Measurements from ENCODE around the gene COPZ2.
"Not testable (repeated sequence)": the region's sequence is repeated elsewhere in the genome, so short reads cannot be mapped to it uniquely, and the experiment has no call there.

Gene COPZ2

DNA sequence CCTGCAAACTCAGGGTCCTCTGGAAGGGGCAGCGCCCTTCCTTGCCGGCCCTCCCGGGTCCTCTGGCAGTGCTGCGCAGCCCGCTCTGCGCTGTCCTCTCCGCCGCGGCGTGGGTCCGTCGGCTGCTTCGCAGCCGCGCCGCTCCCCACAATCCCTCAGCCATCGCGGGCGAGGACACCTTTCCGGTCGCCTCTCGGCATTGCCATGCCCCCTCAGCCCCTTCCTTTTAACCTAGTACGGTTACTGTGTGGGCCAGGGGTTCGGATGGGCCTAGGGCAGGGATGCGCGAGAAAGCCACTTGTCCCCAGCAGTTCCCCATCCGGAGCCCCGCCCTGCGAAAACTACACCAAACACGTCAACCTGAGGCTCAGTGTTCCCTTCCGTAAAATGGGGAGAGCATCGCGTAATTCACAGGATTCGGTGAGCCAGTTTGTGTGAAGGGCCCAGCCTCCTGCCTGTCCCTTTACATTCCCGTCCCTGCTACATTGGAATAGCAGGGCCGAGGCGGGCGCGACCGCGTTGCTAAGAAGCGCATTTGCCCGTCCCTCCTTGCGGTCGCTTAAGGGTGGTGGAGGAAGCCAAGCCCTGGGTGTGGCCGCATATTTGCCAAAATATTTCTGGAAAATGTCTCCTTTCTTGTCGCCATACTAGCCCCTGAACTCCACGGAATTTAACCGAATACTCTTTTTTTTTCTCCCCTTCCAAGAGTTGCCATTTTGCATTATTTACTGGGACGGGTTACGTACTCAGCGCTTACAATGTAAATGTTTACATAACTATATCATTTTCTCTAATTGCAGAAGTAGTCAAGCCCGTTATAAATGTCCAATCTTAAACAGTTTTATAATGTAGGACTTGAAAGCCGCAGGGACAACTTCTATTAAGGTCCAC, 13.2 kb downstream of the COPZ2 start:
- no peak for TF ChIP-seq CTCF (conservative IDR thresholded peaks at IDR 0.05; ENCODE audit: low read depth, low read length)
- Histone ChIP-seq H3K27me3 (ENCODE audit: insufficient read depth, low read depth) (no peaks in the 10 kb centered on the region), H4K20me1 (ENCODE audit: insufficient read depth) (no peaks in the 10 kb centered on the region), H3K79me2 (ENCODE audit: insufficient read depth, low read depth) (no peaks in the 10 kb centered on the region), H3K27ac (peak overlapping the region; percentile 28; the same call in 1 of the 2 replicates), H3K9ac (peak overlapping the region; percentile 53; the same call in 1 of the 2 replicates), H3K4me1 (ENCODE audit: low read depth, poor library complexity, severe bottlenecking) (peaks cover 28% of the 10 kb centered on the region), H2AFZ (ENCODE audit: low read depth) (peak overlapping the region; percentile 93), H3K36me3 (ENCODE audit: insufficient read depth) (no peaks in the 10 kb centered on the region), H3K4me3 (IDR thresholded peaks at IDR 0.05; ENCODE audit: insufficient read depth, low read depth, low read length) (no peak overlapping the region), H3K4me2 (peak overlapping the region; percentile 60)

- H3K27me3 ChIP-seq (ENCODE audit: insufficient read depth, low read depth): no peaks in the 10 kb centered on the region
- H3K27ac ChIP-seq: peak overlapping the region; percentile 28; the same call in 1 of the 2 replicates
- no peak overlapping the region for H3K4me3 ChIP-seq (IDR thresholded peaks at IDR 0.05; ENCODE audit: insufficient read depth, low read depth, low read length)
- no peaks in the 10 kb centered on the region for H3K79me2 ChIP-seq (ENCODE audit: insufficient read depth, low read depth)
- TF ChIP-seq CTCF (conservative IDR thresholded peaks at IDR 0.05; ENCODE audit: low read depth, low read length): peak; percentile 52
- H3K4me2 ChIP-seq: peak overlapping the region; percentile 60
- H3K4me1 ChIP-seq (ENCODE audit: low read depth, poor library complexity, severe bottlenecking): peaks cover 30% of the 10 kb centered on the region
- no peaks in the 10 kb centered on the region for H4K20me1 ChIP-seq (ENCODE audit: insufficient read depth)
- H3K9ac ChIP-seq: peak overlapping the region; percentile 53; the same call in 1 of the 2 replicates
- H2AFZ ChIP-seq (ENCODE audit: low read depth): peak overlapping the region; percentile 93
- H3K36me3 ChIP-seq (ENCODE audit: insufficient read depth): no peaks in the 10 kb centered on the region
Measured at GRCh38 chr17:48023400-48024148, 14.0 kb downstream of the COPZ2 start.

- TF ChIP-seq CTCF (conservative IDR thresholded peaks at IDR 0.05; ENCODE audit: low read depth, low read length): no peak
- H3K4me2 ChIP-seq: peak overlapping the region; percentile 60
- H2AFZ ChIP-seq (ENCODE audit: low read depth): peak overlapping the region; percentile 93
- H3K36me3 ChIP-seq (ENCODE audit: insufficient read depth): no peaks in the 10 kb centered on the region
- H4K20me1 ChIP-seq (ENCODE audit: insufficient read depth): no peaks in the 10 kb centered on the region
- H3K27me3 ChIP-seq (ENCODE audit: insufficient read depth, low read depth): no peaks in the 10 kb centered on the region
- no peak overlapping the region for H3K9ac ChIP-seq
- H3K27ac ChIP-seq: no peak overlapping the region
- H3K4me1 ChIP-seq (ENCODE audit: low read depth, poor library complexity, severe bottlenecking): peaks cover 37% of the 10 kb centered on the region
- H3K79me2 ChIP-seq (ENCODE audit: insufficient read depth, low read depth): no peaks in the 10 kb centered on the region
- H3K4me3 ChIP-seq (IDR thresholded peaks at IDR 0.05; ENCODE audit: insufficient read depth, low read depth, low read length): no peak overlapping the region
Measured at GRCh38 chr17:48022901-48023300, 14.7 kb downstream of the COPZ2 start.

GRCh38 chr17:48021934-48022333, 15.7 kb downstream of the COPZ2 start:
- H4K20me1 ChIP-seq (ENCODE audit: insufficient read depth): no peaks in the 10 kb centered on the region
- no peak overlapping the region for H3K27ac ChIP-seq
- H3K4me1 ChIP-seq (ENCODE audit: low read depth, poor library complexity, severe bottlenecking): peaks cover 46% of the 10 kb centered on the region
- TF ChIP-seq CTCF (conservative IDR thresholded peaks at IDR 0.05; ENCODE audit: low read depth, low read length): no peak
- no peak overlapping the region for H3K4me3 ChIP-seq (IDR thresholded peaks at IDR 0.05; ENCODE audit: insufficient read depth, low read depth, low read length)
- no peak overlapping the region for H3K4me2 ChIP-seq
- H3K36me3 ChIP-seq (ENCODE audit: insufficient read depth): no peaks in the 10 kb centered on the region
- H3K79me2 ChIP-seq (ENCODE audit: insufficient read depth, low read depth): no peaks in the 10 kb centered on the region
- no peak overlapping the region for H2AFZ ChIP-seq (ENCODE audit: low read depth)
- no peak overlapping the region for H3K9ac ChIP-seq
- no peaks in the 10 kb centered on the region for H3K27me3 ChIP-seq (ENCODE audit: insufficient read depth, low read depth)

DNA sequence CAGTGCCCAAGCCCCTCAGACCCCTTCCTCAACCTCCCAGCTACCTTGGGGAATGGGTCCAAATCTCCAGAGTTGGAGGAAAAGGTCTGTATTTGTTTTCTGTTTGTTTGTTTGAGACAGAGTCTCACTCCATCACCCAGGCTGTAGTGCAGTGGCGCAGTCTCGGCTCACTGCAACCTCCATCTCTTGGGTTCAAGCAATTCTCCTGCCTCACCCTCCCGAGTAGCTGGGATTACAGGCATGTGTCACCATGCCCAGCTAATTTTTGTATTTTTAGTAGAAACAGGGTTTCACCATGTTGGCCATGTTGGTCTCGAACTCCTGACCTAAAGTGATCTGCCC, 19.8 kb downstream of the COPZ2 start:
- H3K4me1 ChIP-seq (ENCODE audit: low read depth, poor library complexity, severe bottlenecking): peaks cover 30% of the 10 kb centered on the region
- H3K9ac ChIP-seq; H4K20me1 ChIP-seq (ENCODE audit: insufficient read depth); H3K36me3 ChIP-seq (ENCODE audit: insufficient read depth); H3K27me3 ChIP-seq (ENCODE audit: insufficient read depth, low read depth); H3K4me3 ChIP-seq (IDR thresholded peaks at IDR 0.05; ENCODE audit: insufficient read depth, low read depth, low read length); H3K79me2 ChIP-seq (ENCODE audit: insufficient read depth, low read depth): not testable (repeated sequence)
- peak overlapping the region; percentile 65 for H3K4me2 ChIP-seq
- peak overlapping the region; percentile 59 for H3K27ac ChIP-seq
- peak overlapping the region; percentile 41; the same call in 1 of the 2 replicates for H2AFZ ChIP-seq (ENCODE audit: low read depth)

Measured in KMS-11 (cell line).